SKM-1 (cell line): ENCODE data around the gene DPH1.
"Not testable (repeated sequence)": the region's sequence is repeated elsewhere in the genome, so short reads cannot be mapped to it uniquely, and the experiment has no call there.

Source experiments
- DNase-seq: peaks from one replicate; lab custom pipeline; 2025; ENCODE audit not compliant: unreplicated experiment; lab: John Stamatoyannopoulos, UW

Gene DPH1

DNA sequence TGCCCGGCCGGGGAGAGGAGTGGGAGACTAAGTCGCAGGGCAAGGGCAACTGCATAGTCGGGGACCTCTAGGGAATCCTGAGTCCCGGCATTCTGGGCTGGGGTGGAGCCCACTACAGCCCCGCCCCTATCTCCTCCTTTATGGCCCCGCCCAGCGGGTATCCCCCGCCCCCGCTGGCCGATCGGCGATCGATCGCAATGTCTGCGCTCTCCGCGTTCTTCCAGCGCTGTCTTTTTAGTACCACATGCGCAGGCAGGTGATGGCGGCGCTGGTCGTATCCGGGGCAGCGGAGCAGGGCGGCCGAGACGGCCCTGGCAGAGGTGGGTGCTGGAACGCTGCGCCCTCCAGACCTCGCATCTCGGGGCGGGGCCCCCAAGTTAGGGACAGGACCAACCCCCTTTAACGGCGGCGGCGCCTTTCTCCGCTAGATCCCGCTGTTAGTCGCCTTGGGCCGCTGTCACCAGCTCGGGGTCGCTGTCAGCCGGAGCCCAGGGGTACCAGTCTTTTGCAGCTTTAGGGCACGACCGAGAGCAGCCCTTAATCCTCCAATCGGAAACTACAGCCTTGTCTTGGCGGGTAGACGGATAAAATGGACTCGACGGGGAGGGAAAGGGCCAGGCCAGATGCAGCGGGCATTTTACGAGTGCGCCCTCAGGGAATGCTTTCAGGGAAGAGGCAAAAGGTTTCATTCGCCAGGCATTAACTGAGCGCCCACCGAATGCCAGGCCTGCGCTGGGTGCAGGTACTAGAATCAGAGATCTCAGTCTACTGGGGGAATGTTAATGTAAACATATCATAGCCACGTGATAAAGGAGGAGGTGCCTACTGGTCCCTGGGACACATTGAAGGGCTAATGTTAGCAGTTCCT is at the start of gene DPH1:
Gene DPH1 (plus strand): TSS at position 243 of the 868 bp plus-strand sequence. CDS start 17 bp downstream, at position 260.
- peak; percentile 42 for DNase-seq

DNA sequence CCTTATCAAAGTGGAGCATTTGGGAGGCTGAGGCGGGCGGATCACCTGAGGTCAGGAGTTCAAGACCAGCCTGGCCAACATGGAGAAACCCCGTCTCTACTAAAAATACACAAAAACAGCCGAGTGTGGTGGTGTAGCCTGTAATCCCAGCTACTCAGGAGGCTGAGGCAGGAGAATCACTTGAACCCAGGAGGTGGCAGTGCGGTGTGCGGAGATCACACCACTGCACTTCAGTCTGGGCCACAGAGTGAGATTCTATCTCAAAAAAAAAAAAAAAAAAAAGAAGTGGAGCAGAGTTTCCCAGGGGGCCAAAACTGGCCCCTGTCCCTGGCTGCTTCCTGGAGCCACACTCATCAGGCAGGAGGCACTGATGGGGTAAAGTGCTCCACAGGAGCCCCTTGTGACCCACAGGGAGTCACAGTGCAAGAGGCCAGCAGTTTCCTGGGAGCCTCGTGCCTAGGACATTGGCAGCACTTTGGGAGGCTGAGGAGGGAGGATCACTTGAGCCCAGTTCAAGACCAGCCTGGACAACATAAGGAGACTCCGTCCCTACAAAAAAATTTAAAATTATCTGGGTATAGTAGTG is 49.2 kb upstream of the DPH1 start:
- no peak for DNase-seq

DNA sequence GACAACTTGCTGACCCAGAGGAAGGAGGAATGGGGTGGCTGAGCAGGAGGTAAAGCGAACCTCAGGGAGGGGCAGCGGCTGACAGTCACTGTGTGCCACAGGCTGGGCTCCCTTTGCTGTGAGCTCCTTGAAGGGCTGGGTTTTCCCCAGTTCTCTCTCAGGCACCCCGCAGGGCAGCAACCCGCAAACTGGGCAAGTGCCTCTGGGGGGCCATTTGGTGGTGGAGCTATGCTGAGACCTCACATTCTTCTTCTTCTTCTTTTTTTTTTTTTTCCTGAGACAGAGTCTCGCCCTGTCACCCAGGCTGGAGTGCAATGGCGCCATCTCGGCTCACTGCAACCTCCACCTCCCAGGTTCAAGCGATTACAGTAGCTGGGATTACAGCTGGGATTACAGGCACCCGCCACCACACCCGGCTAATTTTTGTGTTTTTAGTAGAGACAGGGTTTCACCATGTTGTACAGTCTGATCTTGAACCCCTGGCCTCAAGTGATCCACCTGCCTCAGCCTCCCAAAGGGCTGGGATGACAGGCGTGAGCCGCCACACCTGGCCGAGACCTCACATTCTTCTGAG is 47.1 kb upstream of the DPH1 start:
- not testable (repeated sequence) for DNase-seq

DNA sequence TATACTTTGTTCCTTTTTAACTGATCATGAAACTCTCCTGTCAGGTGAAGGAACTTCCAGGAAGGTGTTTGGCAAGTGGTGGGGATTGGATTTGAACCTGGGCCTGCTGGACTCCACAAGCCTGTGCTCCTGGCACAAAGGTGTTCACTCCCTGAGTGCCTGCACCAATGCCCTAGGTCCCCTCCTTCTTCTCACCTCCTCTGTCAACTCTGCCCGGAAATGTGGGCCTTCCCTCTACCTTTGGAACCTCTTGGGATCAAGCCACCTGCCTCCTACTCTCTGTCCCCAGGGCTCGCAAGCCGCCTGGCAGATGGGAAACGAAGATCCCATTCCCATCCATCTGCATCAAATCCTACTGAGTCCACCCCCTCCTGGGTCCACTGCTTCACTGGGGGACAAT is 44.9 kb upstream of the DPH1 start:
- DNase-seq = no peak

DNA sequence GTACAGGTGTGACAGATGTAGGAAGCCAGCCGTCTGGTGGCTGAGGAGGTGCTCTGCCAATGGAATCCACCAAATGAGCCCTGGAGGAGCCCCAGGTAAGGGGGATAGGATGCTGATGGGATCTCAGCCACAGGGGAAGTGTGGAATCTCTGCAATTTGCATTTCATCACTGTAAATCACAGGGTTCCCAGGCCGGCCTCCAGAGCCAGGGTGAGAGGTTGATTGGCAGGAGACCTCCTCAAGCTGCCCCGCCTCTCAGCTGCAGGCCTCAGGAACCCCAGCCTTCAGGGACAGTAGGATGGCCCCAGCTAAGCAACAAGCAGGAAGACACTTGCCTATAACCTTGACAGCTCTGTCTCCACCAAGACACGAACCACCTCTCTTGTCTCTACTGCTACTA is 44.3 kb upstream of the DPH1 start:
- no peak for DNase-seq

DNA sequence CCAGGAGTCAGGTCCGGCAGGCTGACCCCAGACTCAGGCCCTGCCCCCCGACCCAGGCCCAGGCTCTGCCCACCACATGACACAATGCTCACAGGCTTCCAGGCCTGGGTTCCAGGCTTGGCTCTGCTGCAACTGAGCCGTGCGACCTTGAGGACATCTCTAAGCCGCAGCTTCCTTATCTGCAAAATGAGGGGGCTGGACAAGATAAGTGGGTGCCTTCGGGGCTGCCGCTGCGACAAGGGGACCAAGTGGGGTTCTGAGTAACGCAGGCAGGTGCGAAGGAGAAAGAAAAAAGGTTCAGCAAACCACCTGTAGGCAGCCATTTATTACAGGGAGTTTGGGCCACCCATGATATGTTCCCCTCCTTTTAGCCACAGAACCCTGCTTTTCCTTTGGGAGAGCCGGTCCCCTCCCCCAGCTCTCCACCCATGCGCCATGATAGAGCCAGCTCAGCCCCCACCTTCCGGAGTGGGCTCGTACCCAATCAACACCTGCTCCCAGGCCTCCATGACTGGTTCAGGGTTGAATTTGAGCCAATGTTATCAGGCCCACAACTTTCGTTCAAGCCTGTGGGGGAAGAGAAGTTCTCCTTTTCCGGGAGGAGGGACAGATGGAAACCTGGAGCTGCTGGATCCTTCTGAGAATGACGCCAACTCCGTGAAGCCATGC is 43.0 kb upstream of the DPH1 start:
- no peak for DNase-seq

DNA sequence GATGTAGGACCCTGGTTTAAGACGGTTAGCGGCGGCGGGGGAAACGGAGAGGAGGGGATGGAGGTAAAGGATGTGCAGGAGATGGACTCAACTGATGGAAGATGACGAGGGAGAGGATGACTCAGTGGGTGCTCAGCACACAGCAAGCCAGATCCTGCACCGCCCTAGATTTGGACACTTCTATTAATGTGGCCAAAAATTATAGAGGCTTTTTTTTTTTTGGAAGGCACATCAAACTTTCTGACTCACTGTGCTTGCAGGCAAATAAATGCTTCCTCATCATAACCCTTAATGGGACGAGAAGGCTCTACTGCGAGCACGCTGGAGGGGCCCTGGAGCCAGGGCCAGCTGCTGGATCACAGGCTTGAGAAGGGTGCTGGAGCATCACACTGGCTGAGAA is 40.8 kb upstream of the DPH1 start:
- DNase-seq = no peak

DNA sequence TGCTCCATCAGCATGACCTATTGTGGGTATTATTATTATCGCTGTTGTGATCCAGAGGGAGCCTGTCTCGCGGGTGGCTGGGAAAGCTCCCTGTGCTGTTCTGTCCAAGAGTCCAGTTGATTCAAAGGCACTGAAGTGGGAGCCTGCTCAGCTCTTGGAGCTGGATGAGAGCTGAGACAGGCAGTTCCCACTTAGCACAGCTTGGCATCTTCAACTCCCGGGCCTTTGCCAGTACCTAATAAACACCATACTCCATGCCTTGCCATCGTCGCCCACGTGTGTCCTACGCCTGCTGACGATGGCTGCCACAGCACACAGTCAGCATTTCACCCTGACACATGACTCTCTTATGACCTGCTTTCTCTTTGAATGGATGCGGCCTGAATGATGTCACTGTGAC is 37.4 kb upstream of the DPH1 start:
- DNase-seq = no peak

DNA sequence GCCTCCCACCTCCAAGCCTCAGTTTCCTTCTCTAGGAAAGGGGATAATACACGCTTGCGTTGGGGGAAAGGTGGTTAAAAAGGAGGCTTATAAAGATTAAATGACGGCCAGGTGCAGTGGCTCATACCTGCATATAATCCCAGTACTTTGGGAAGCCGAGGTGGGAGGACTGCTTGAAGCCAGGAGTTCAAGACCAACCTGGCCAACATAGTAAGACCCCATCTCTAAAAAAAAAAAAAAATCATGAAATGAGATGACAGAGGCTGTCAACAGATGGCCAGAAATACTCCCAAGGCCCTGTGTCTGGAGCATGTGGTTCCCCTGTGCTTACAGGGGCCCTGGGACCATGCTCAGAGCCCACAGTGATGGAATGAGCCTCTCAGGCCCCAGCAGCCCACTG is 35.2 kb upstream of the DPH1 start:
- no peak for DNase-seq

DNA sequence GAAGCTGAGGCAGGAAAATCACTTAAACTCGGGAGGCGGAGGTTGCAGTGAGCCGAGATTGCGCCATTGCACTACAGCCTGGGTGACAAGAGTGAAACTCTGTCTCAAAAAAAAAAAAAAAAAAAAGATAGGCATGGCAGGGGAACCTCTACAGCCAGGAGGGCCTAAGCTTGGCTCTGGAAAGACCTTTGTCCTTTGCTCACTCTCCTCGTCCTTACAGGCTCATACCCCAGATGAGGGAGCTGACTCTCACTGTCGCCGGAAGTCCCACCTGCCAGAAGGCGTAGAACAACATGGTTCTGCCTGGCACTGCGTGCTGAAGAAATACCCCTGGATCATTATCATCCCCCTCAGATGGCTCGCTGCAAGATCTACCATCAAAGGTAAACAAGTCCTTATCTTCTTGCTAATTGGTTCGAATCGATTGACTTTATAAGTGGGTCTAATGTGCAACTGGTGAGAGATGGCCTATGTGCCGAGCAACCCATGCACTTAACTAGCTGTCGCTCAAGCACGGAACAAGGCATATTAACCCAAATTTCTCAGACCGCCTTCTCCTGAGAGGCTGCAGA is 34.5 kb upstream of the DPH1 start:
- DNase-seq = no peak

DNA sequence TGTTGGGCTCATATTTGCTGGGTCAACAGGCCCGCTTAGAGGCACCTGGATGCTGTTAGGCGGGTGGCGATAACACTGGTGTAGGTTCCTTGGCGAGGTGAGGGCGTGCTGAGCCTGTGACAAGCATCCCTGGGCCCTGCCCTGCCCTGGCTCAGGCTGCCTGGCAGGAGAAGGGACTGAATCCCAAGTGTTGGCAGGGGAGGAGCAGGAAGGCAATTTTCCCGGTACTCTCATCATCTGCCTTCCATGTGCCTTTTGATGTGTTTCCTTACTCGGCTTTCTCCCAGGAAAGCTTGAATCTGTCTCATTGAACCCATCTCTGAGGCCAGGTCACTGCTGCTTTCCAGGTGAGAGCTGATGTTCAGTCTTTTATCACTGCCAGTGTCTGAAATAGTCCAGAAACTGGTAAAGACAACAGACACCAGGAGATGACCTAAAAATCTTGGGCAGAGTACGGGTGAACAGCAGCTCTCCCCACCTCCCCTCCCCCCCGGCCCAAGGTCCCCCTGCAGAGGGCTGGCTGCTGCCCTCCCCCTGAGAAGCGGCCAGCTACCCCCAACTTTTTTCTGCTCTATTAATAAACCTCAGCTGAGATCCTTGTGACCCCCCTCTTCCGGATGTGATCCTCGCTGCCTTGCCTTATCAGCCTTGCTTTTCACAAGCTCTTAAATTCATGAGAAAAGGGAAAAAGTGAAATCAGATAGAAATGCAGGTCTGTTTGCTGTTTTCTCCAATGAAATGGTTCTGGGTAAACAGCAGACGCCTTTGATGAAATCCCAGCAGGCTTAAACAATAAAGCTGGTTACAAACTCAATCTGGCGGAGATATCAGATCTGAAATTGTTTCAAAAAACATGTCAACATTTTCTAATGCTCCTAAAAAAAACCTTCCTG is 33.8 kb upstream of the DPH1 start:
- DNase-seq = no peak

DNA sequence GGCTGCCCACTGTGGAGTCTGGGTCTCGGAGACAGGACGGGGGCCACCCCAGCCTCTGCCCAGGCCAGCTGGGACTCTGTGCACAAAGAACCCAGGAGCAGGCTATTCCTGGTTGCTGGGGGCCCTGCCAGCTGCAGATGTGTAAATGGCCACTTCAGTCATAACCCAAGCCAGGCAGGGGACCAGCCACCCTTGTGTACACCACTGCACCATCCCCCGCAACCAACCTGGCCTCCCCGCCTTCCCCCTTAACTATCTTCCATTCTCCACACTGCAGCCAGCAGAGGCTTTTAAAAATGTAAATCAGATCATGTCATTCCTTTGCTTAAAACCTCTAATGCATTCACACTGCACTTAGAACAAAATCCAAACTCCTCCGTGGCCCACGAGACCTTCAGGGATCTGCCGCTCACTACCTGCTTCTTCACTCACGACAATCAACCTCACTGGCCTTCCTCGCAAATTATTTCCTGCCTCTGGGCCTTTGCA is 33.1 kb upstream of the DPH1 start:
- DNase-seq = no peak

DNA sequence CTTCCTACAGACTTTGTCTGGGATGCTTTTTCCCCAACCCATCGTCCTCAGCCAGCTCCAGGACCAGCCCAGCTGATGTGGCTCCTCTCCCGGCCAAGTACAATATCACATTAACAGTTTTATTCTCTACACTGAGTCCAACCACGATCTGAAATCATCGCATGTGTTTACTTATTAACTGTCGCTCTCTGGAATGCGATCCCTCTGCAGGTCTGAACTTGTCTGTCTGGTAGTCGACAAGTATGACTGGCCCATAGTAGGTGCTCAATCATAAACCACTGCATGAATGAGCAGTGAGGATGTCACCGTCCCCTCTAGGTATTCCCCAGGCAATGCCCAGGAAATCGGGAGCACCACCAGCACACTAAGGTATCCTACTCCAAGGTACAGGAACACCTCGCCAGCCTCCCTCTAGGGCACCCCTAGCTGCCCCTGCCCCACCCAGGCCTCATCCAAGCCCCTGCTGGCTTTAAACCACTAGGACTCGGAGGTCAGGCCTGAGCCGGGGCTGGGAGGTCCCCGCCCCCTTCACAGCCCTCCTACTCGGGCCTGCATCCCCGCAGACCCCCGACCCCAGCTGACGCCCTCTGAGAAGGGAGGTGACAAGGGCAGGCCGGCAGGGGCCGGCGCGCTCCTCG is 32.5 kb upstream of the DPH1 start:
- DNase-seq = no peak

DNA sequence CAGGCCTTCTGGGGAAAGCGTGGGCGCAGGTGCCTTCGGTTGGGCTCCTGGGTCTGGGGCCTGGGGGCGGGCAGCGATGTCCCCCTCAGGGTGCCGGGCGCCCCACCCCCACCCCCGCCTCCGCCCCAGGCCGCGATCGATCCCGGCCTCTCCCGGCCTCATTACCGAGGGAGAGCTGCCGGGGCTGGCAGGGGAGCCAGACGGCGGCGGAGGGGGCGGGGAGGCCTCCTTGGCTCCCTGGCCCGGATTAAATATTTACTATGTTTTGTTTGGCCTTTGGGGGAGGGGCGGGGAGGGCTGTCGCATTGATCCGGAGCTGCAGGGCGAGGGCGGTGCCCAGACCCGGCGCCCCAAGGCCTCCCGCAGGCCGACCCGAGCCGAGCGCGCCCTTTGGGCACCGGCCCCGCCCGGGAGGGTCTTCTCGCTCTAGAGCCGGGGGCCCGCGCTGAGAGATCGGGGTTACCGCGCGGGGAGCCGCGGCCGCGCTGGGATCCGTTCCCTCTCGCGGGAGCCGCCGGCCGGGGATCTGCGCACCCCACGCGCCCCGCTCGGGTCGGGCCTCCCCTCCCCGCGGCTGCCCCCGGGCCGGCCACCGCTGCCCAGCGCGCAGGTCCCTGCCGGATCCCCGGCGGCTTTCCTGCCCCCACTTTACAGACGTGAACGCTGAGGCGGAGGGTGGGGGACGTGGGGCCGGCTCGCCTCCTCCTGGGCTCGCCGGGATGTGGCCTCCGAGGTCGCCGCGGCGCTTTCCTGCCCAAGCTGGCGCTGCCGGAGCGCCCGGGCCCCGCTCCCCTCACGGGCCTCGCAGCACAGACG is 31.8 kb upstream of the DPH1 start:
- DNase-seq = no peak

DNA sequence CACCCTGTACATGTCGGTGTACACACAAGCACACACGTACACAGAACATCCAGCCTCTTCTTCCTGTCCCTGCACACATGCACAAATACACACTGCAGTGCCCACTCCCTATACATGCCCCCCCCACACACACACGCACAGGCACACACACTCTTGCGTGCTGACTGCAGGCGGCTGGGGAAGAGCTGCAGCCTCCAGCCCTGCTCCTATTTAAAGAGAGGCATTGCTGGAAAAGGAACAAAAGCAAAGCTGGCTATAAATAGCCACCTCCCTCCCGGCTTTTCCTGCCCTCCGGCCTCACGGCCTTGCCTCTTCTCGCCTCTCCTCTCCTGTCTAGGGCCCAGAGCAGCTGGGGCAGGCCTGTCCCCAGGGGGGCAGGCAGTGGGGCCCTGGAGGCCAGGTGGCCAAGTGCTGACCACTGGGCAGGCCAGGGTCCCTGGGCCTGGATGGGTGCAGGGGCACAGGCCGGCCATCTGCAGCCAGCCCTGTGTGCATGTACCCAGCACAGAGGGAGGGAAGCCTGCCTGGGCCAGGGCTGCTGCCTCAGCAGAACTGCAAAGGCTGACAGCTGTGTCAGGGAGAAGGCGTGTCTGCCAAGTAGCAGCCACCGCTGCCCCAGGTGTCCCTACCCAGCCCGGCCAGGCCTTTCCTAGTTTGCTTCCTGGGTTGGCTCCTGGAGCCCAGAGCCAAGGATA is 30.2 kb upstream of the DPH1 start:
- DNase-seq = no peak

DNA sequence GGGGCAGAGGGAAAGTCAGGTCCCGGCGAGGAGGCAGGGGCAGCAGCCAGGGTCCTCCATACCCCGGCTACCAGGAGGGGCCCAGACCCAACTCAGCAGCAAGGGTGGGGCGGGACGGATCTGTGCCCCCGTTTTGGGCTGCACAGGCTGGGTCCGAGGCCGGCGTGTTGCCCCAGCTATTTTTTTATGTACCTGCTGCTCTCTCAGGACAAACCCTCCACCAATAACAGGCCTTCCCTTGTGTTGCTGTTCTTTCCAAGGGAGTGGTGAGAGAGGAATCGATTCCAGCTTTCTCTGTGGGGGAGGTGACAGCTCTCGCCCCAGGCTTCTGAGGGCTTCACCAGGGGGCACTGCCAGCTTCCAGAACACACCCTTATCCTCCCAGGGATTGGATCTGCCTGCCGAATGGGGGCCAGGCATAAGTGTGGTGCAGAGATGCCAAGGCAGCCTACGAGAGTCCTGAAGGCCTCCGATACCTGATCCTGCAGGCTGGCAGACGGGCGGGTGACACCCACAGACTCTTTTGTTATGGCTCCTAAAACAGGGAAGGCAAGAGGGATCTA is 27.1 kb upstream of the DPH1 start:
- no peak for DNase-seq

DNA sequence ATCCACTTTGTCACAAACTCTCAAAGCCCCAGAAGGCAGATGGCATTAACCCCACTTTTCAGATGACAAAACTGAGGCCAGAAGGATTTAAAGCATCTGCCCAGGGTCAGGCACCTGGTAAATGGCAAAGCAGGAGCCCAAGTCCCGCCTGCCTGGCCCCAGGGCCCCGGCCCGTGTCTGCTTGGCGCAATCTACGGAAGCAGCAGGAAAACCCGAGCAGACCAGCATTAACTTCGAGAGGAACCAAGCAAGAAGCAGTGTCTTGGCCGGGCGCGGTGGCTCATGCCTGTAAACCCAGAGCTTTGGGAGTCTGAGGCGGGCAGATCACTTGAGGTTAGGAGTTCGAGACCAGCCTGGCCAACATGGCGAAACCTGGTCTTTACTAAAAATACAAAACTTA is 26.4 kb upstream of the DPH1 start:
- DNase-seq = no peak

DNA sequence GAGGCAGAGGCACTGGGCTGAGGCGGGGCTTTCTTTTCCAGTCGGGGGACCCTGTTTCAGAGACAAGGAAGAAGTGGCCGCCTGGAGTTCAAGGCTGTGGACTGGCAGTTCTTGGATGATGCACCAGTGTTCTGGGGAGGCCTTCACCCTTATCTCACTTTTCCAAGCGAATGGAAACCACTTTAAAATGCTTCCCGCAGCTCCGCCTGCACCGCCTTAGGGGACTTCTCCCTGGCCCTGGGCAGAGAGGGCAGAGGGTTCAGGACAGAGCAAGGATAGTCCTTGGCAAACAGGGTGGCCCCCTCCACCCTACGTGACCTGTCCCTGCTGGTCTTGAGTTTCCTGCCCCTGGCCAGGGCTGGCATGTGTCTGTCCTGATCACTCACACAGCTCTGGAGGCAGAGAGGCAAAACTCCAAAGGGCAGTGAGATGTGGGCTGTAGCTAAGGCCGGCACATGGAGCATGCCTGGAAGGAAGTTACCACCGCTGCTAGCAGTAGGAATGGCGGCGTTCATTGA is 25.5 kb upstream of the DPH1 start:
- DNase-seq = no peak
